ENCODE results near the gene MYO9A. TPM values are rescaled to one million over a fixed set of nuclear protein-coding genes. Genes with fewer than 3 reads are reported as not detected.

Gene MYO9A
- total RNA-seq, 1 experiment from 2014 or later = 41.6 TPM

DNA sequence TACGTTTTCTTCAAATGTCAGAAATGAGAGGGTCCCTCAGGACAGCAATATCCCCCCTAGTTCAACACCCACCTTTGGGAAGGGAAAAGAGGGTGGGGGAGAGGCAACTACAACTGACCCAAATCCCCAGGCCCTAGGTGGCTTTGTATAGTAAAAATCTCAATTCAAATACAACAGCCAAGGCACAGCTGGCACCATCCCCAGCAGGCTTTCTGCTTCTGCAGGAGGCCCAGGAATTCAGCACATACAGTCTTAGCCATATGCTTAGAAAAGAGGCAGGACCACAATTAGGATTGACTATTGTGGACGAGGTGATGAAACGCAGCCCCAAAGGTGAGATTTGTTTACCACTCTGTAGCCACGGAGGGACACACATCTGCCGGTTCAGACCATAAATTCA, 291.8 kb downstream of the MYO9A start:
- TF ChIP-seq, protein P1, sequence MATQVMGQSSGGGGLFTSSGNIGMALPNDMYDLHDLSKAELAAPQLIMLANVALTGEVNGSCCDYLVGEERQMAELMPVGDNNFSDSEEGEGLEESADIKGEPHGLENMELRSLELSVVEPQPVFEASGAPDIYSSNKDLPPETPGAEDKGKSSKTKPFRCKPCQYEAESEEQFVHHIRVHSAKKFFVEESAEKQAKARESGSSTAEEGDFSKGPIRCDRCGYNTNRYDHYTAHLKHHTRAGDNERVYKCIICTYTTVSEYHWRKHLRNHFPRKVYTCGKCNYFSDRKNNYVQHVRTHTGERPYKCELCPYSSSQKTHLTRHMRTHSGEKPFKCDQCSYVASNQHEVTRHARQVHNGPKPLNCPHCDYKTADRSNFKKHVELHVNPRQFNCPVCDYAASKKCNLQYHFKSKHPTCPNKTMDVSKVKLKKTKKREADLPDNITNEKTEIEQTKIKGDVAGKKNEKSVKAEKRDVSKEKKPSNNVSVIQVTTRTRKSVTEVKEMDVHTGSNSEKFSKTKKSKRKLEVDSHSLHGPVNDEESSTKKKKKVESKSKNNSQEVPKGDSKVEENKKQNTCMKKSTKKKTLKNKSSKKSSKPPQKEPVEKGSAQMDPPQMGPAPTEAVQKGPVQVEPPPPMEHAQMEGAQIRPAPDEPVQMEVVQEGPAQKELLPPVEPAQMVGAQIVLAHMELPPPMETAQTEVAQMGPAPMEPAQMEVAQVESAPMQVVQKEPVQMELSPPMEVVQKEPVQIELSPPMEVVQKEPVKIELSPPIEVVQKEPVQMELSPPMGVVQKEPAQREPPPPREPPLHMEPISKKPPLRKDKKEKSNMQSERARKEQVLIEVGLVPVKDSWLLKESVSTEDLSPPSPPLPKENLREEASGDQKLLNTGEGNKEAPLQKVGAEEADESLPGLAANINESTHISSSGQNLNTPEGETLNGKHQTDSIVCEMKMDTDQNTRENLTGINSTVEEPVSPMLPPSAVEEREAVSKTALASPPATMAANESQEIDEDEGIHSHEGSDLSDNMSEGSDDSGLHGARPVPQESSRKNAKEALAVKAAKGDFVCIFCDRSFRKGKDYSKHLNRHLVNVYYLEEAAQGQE (IDR thresholded peaks at IDR 0.05; ENCODE audit: insufficient read depth in 1 of 2, low read depth in 2 of 2, low read length in 1 of 2) = no peak
- TF ChIP-seq TCF7L2 (IDR thresholded peaks at IDR 0.05; ENCODE audit: low read depth, low read length) = no peak
- TF ChIP-seq, protein P2, sequence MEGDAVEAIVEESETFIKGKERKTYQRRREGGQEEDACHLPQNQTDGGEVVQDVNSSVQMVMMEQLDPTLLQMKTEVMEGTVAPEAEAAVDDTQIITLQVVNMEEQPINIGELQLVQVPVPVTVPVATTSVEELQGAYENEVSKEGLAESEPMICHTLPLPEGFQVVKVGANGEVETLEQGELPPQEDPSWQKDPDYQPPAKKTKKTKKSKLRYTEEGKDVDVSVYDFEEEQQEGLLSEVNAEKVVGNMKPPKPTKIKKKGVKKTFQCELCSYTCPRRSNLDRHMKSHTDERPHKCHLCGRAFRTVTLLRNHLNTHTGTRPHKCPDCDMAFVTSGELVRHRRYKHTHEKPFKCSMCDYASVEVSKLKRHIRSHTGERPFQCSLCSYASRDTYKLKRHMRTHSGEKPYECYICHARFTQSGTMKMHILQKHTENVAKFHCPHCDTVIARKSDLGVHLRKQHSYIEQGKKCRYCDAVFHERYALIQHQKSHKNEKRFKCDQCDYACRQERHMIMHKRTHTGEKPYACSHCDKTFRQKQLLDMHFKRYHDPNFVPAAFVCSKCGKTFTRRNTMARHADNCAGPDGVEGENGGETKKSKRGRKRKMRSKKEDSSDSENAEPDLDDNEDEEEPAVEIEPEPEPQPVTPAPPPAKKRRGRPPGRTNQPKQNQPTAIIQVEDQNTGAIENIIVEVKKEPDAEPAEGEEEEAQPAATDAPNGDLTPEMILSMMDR (IDR thresholded peaks at IDR 0.05) = no peak
- TF ChIP-seq POLR2AphosphoS5 (IDR thresholded peaks at IDR 0.05; ENCODE audit: low read depth, low read length) = no peak
- no peak for TF ChIP-seq SIN3A (IDR thresholded peaks at IDR 0.05; ENCODE audit: borderline replicate concordance, insufficient read depth, low read depth, low read length)
- in situ Hi-C loops (cut with HindIII; ENCODE audit: low pct_unique_long_range_greater_than_20kb, low sequenced_read_pairs) (no loop called here), intact Hi-C loops (cut with micrococcal nuclease; ENCODE audit: unreplicated experiment) (no loop called here)
- DNase-seq (ENCODE audit: low read depth, low spot score) = no peak
- ChIA-PET POLR2A (no interaction called here), CTCF (no interaction called here)
- Histone ChIP-seq H3K4me3 (ENCODE audit: low read depth in 2 of 2, low read length in 2 of 2) (no peak overlapping the region), H3K27ac (ENCODE audit: low read length) (no peak overlapping the region), H3K9me3 (ENCODE audit: control insufficient read depth, insufficient read depth, low read depth, low read length) (peaks cover 24% of the 10 kb centered on the region), H3K36me3 (ENCODE audit: control insufficient read depth, insufficient read depth, low read length) (no peaks in the 10 kb centered on the region; the same call in 1 of the 2 replicates), H3K4me1 (ENCODE audit: control insufficient read depth, insufficient read depth, low read length) (no peaks in the 10 kb centered on the region), H3K27me3 (ENCODE audit: control insufficient read depth, insufficient read depth, low read length) (no peaks in the 10 kb centered on the region)
- no TSS peak for BruUV-seq (replicated peaks)
- no peak for ATAC-seq

DNA sequence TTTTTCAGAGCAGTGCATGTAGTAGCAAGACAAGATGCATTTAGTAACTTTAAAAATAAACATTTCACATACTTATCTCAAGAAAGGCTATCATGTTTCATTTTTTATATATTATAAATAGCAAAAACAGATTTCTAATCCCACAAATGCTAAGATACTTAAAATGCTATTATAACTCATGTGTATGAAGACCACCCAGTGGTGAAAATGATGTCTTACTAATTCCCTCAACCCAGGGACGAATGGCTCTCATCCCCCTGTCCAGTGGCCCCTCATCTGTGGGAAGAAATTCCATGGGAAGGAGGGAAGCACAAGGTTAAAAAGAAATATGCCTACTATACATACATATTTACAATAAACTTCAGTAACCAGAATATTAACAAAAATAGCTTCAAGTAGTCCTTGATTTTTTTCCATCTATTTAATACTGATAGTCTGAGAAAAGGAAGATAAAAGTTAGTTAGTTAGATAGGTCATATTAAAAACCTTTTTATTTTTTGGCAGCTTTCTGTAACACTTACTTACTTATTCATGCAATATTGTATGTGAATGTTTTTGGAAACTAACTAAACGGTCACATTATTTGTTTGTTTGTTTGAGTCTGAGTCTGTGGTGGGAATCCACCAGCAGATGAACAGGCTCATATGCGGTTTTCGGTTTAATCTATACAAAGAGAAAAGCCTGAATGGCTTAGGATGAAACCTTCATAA, 292.8 kb downstream of the MYO9A start:
- intact Hi-C loops (cut with micrococcal nuclease; ENCODE audit: unreplicated experiment) = no loop called here
- BruUV-seq (replicated peaks) = no TSS peak
- POLR2A ChIA-PET = no interaction called here
- DNase-seq (ENCODE audit: low read depth, low spot score) = no peak
- no peak for ATAC-seq
- no peak overlapping the region for H3K27ac ChIP-seq (ENCODE audit: low read length)
- in situ Hi-C loops (cut with HindIII; ENCODE audit: low pct_unique_long_range_greater_than_20kb, low sequenced_read_pairs) = no loop called here
- TF ChIP-seq TCF7L2 (IDR thresholded peaks at IDR 0.05; ENCODE audit: low read depth, low read length) = no peak
- TF ChIP-seq, protein P1 (IDR thresholded peaks at IDR 0.05; ENCODE audit: insufficient read depth in 1 of 2, low read depth in 2 of 2, low read length in 1 of 2) = no peak
- TF ChIP-seq, protein P2 (IDR thresholded peaks at IDR 0.05) = no peak
- TF ChIP-seq SIN3A (IDR thresholded peaks at IDR 0.05; ENCODE audit: borderline replicate concordance, insufficient read depth, low read depth, low read length) = no peak
- no peak for TF ChIP-seq POLR2AphosphoS5 (IDR thresholded peaks at IDR 0.05; ENCODE audit: low read depth, low read length)
- H3K27me3 ChIP-seq (ENCODE audit: control insufficient read depth, insufficient read depth, low read length) = no peaks in the 10 kb centered on the region
- H3K36me3 ChIP-seq (ENCODE audit: control insufficient read depth, insufficient read depth, low read length) = no peaks in the 10 kb centered on the region; the same call in 1 of the 2 replicates
- H3K4me1 ChIP-seq (ENCODE audit: control insufficient read depth, insufficient read depth, low read length) = no peaks in the 10 kb centered on the region
- CTCF ChIA-PET = no interaction called here
- no peak overlapping the region for H3K4me3 ChIP-seq (ENCODE audit: low read depth in 2 of 2, low read length in 2 of 2)
- H3K9me3 ChIP-seq (ENCODE audit: control insufficient read depth, insufficient read depth, low read depth, low read length) = peaks cover 29% of the 10 kb centered on the region

All from Panc1 (cell line).